Measurements from ENCODE around the gene CD160. TPM values are rescaled to one million over a fixed set of nuclear protein-coding genes. Genes with fewer than 3 reads are reported as not detected.
A peak's percentile ranks its signal among the peaks of the same experiment; 100 is the strongest.

CD160 gene
- total and polyA plus RNA-seq, 10 of the 15 experiments (the other 5 are each of a cell fraction or from before 2014, with no cell fraction given), result 0.06 to 1.1 (median 0.26) TPM; not detected in 5

DNA sequence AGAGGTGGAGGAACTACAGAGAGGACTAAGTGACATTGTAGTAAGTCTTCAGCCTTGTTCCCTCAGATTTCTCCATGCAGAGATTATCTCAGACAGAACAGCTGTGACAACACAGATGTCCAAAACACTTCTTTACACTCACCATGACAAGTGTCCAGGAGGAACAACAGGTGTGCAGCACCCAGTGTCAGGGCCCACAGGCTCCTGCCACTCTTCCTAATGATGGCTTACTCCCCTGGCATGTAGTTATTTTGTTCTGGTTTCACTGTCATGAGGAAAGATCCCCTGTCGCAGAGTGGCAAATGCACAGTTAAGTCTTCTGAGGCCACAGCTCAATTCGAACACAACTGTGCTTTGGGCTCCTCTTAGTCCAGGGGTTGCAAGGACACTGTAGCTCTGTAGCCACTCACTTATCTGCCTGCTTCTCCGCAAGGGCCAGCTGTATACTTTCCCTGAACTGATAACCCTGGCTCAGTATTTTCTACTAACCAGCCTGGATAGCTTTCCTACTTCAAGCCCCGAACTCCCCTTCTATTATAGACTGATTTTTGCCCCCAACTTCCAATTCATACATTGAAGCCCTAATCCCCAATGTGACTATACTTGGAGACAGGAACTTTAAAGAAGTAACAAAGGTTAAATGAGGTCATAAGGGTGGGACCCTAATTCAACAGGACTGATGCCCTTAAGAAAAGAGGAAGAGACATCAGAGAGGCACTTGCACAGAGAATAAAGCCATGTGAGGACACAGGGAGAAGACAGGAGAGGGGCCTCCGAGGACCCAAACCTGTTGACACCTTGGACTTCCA is 23.3 kb upstream of the CD160 start:
- no peaks in the 10 kb centered on the region for H3K36me3 ChIP-seq (ENCODE audit: control insufficient read depth in 2 of 2, insufficient read depth in 2 of 2, low read length in 1 of 2)
- H3K4me1 ChIP-seq (ENCODE audit: control insufficient read depth, insufficient read depth, low read length), result peaks cover 2% of the 10 kb centered on the region
- CTCF ChIA-PET, result interaction anchor here (0.7 kb wide), 1 partner anchor 21 kb away, joined by 3 read pairs; no protein-coding TSS in a partner anchor
- no peak overlapping the region for H3K27ac ChIP-seq (ENCODE audit: control insufficient read depth, insufficient read depth)
- intact Hi-C loops (cut with micrococcal nuclease; ENCODE audit: unreplicated experiment), result no loop called here
- DNase-seq (ENCODE audit: low read depth, low spot score), result no peak
- no TSS peak for BruUV-seq (replicated peaks)
- no peak for FAIRE-seq
- no peak overlapping the region for H3K4me3 ChIP-seq
- SMC1A ChIA-PET (ENCODE audit: uncharacterized antibody, unreplicated experiment), result interaction anchor here (1.6 to 1.7 kb wide), 2 partner anchors 13 to 26 kb away, joined by 3 to 4 read pairs; no protein-coding TSS in a partner anchor
- H3K9ac ChIP-seq (ENCODE audit: control insufficient read depth, insufficient read depth, low read length), result no peak overlapping the region
- 50% methylated on average over 5 of the region's 5 CpGs for WGBS (ENCODE audit: insufficient coverage, insufficient replicate concordance, low lambda C conversion rate, missing lambda C conversion rate)
- H4K20me1 ChIP-seq (ENCODE audit: control insufficient read depth, insufficient read depth), result no peaks in the 10 kb centered on the region
- TF ChIP-seq, protein P1, sequence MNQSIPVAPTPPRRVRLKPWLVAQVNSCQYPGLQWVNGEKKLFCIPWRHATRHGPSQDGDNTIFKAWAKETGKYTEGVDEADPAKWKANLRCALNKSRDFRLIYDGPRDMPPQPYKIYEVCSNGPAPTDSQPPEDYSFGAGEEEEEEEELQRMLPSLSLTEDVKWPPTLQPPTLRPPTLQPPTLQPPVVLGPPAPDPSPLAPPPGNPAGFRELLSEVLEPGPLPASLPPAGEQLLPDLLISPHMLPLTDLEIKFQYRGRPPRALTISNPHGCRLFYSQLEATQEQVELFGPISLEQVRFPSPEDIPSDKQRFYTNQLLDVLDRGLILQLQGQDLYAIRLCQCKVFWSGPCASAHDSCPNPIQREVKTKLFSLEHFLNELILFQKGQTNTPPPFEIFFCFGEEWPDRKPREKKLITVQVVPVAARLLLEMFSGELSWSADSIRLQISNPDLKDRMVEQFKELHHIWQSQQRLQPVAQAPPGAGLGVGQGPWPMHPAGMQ (IDR thresholded peaks at IDR 0.05; ENCODE audit: borderline replicate concordance), result no peak
- TF ChIP-seq SPI1 (IDR thresholded peaks at IDR 0.05; ENCODE audit: borderline replicate concordance, insufficient read depth, low read depth, low read length), result peak; percentile 13; the same call in 1 of the 2 replicates
- POLR2A ChIA-PET, result no interaction called here
- in situ Hi-C loops (cut with MboI), result no loop called here
- RAD21 ChIA-PET (ENCODE audit: unreplicated experiment), result no interaction called here
- no peaks in the 10 kb centered on the region for H3K27me3 ChIP-seq (replicated peaks in 1 of 2; ENCODE audit: control insufficient read depth in 2 of 2, insufficient read depth in 2 of 2, low read length in 1 of 2)
- no peaks in the 10 kb centered on the region for H3K79me2 ChIP-seq (ENCODE audit: control insufficient read depth, insufficient read depth, low read length)
- H3K4me2 ChIP-seq (ENCODE audit: control insufficient read depth, insufficient read depth), result no peak overlapping the region
- no peak overlapping the region for H2AFZ ChIP-seq (ENCODE audit: control insufficient read depth, low read depth, low read length)
- no peaks in the 10 kb centered on the region for H3K9me3 ChIP-seq (replicated peaks; ENCODE audit: control insufficient read depth, insufficient read depth, low read length)
- no peak for ATAC-seq

- CTCF ChIA-PET, result interaction anchor here (0.7 kb wide), 1 partner anchor 20 kb away, joined by 3 read pairs; no protein-coding TSS in a partner anchor
- intact Hi-C loops (cut with micrococcal nuclease; ENCODE audit: unreplicated experiment), result no loop called here
- H4K20me1 ChIP-seq (ENCODE audit: control insufficient read depth, insufficient read depth), result no peaks in the 10 kb centered on the region
- in situ Hi-C loops (cut with MboI), result no loop called here
- POLR2A ChIA-PET, result no interaction called here
- no peaks in the 10 kb centered on the region for H3K36me3 ChIP-seq (ENCODE audit: control insufficient read depth in 2 of 2, insufficient read depth in 2 of 2, low read length in 1 of 2)
- H3K79me2 ChIP-seq (ENCODE audit: control insufficient read depth, insufficient read depth, low read length), result no peaks in the 10 kb centered on the region
- FAIRE-seq (no peak), DNase-seq (ENCODE audit: low read depth, low spot score) (no peak), ATAC-seq (no peak)
- H3K27ac ChIP-seq (ENCODE audit: control insufficient read depth, insufficient read depth), result no peak overlapping the region
- H3K27me3 ChIP-seq (replicated peaks in 1 of 2; ENCODE audit: control insufficient read depth in 2 of 2, insufficient read depth in 2 of 2, low read length in 1 of 2), result no peaks in the 10 kb centered on the region
- WGBS (ENCODE audit: insufficient coverage, insufficient replicate concordance, low lambda C conversion rate, missing lambda C conversion rate), result 95% methylated on average over 3 of the region's 3 CpGs
- SMC1A ChIA-PET (ENCODE audit: uncharacterized antibody, unreplicated experiment), result interaction anchor here (1.7 kb wide), 1 partner anchor 25 kb away, joined by 4 read pairs; no protein-coding TSS in a partner anchor
- no peak overlapping the region for H2AFZ ChIP-seq (ENCODE audit: control insufficient read depth, low read depth, low read length)
- RAD21 ChIA-PET (ENCODE audit: unreplicated experiment), result no interaction called here
- H3K4me1 ChIP-seq (ENCODE audit: control insufficient read depth, insufficient read depth, low read length), result no peaks in the 10 kb centered on the region
- no TSS peak for BruUV-seq (replicated peaks)
- no peak overlapping the region for H3K4me3 ChIP-seq
- no peak for TF ChIP-seq KLF5 (IDR thresholded peaks at IDR 0.05; ENCODE audit: partially characterized antibody)
- TF ChIP-seq, protein P2, sequence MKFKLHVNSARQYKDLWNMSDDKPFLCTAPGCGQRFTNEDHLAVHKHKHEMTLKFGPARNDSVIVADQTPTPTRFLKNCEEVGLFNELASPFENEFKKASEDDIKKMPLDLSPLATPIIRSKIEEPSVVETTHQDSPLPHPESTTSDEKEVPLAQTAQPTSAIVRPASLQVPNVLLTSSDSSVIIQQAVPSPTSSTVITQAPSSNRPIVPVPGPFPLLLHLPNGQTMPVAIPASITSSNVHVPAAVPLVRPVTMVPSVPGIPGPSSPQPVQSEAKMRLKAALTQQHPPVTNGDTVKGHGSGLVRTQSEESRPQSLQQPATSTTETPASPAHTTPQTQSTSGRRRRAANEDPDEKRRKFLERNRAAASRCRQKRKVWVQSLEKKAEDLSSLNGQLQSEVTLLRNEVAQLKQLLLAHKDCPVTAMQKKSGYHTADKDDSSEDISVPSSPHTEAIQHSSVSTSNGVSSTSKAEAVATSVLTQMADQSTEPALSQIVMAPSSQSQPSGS (IDR thresholded peaks at IDR 0.05; ENCODE audit: low read length), result no peak
- TF ChIP-seq PAX8 (IDR thresholded peaks at IDR 0.05), result no peak
- no peak for TF ChIP-seq SMARCA5 (IDR thresholded peaks at IDR 0.05)
- no peak for TF ChIP-seq USF1 (IDR thresholded peaks at IDR 0.05; ENCODE audit: borderline replicate concordance, extremely low read length, insufficient read depth, low read depth, low read length)
- no peak for TF ChIP-seq PAX5 (IDR thresholded peaks at IDR 0.05; ENCODE audit: borderline replicate concordance, low read depth, low read length)
- TF ChIP-seq RBBP5 (conservative IDR thresholded peaks at IDR 0.05), result no peak
- TF ChIP-seq POU2F2 (IDR thresholded peaks at IDR 0.05; ENCODE audit: borderline replicate concordance, low read depth, low read length), result no peak
- no peak for TF ChIP-seq FOXK2 (IDR thresholded peaks at IDR 0.05)
- H3K9ac ChIP-seq (ENCODE audit: control insufficient read depth, insufficient read depth, low read length), result no peak overlapping the region
- no peaks in the 10 kb centered on the region for H3K9me3 ChIP-seq (replicated peaks; ENCODE audit: control insufficient read depth, insufficient read depth, low read length)
- no peak overlapping the region for H3K4me2 ChIP-seq (ENCODE audit: control insufficient read depth, insufficient read depth)
Measured at GRCh38 chr1:145696630-145696960, 22.7 kb upstream of the CD160 start.

All from GM12878 (cell line).